AG04449 (cell line): Measurements from ENCODE around the gene FHIT.

Experiments
- CTCF ChIA-PET: fragments of 350-600 bp; formaldehyde crosslinking; extraction: SDS; loops from one replicate; lab custom pipeline; 2021; ENCODE audit warnings: antibody characterized with exemption; lab: Yijun Ruan, JAX
- POLR2A ChIA-PET: fragments of 400-600, 350-600 bp; formaldehyde crosslinking; extraction: SDS; loops from one replicate; lab custom pipeline; 2020; ENCODE audit warnings: antibody characterized with exemption, inconsistent platforms; lab: Yijun Ruan, JAX
- DNase-seq: peaks from one replicate; pipeline ENCODE4 v3.0.0-alpha.2; 2010; ENCODE audit warnings: low read depth, low spot score
- H3K4me3 ChIP-seq: 2 replicates; pipeline ENCODE4 v1.5.1; 2011; ENCODE audit warnings: low read depth, mild to moderate bottlenecking, control low read depth, low read length
- TF ChIP-seq, protein P1 (sequence below): IDR thresholded peaks from one replicate; pipeline ENCODE4 v1.5.1; 2011; ENCODE audit warnings: mild to moderate bottlenecking, moderate library complexity, low read length, control low read depth, inconsistent platforms; ENCODE audit not compliant: insufficient read depth; ENCODE audit errors: missing control alignments

FHIT gene

DNA sequence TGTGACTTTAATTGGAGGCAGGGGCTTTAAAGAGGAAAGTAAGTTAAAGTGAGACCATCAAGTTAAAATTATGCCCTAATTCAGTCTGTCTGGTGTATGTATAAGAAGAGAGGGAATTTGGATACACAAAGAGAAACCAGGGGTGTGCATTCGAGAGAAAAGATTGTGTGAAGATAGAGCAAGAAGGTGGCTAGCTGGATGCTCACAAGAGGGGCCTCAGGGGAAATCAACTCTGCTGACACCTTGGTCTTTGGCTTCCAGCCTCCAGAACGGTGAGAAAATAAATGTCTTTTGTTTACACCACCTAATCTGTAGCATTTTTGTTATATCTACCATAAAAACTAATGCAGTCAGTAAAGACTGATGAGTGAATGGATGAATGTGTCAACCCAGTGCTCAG is 1294.1 kb downstream of the FHIT start:
- CTCF ChIA-PET, result no interaction called here
- POLR2A ChIA-PET, result no interaction called here
- no peak for DNase-seq
- TF ChIP-seq, protein P1, sequence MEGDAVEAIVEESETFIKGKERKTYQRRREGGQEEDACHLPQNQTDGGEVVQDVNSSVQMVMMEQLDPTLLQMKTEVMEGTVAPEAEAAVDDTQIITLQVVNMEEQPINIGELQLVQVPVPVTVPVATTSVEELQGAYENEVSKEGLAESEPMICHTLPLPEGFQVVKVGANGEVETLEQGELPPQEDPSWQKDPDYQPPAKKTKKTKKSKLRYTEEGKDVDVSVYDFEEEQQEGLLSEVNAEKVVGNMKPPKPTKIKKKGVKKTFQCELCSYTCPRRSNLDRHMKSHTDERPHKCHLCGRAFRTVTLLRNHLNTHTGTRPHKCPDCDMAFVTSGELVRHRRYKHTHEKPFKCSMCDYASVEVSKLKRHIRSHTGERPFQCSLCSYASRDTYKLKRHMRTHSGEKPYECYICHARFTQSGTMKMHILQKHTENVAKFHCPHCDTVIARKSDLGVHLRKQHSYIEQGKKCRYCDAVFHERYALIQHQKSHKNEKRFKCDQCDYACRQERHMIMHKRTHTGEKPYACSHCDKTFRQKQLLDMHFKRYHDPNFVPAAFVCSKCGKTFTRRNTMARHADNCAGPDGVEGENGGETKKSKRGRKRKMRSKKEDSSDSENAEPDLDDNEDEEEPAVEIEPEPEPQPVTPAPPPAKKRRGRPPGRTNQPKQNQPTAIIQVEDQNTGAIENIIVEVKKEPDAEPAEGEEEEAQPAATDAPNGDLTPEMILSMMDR, result no peak
- H3K4me3 ChIP-seq, result no peak overlapping the region

DNA sequence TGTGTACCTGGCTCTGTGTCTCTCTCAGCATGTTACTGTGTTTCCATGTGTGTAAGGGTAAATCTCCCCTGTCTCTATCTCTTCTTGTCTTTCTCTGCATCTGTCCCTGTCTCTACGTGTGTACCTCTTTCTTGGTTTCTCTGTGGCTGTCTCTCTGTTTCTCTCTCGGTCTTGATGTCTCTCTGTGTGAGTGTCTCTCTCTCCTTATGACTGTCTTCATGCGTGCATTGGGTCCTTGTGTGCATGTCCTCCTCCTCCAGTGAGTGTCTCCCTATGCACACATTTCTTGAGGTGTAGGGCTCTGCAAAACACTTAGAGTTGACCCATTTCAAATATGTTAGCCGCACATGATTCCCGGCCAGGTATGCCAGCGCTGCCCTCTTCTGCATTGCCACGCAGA is 1298.1 kb downstream of the FHIT start:
- TF ChIP-seq, protein P1, result no peak
- no peak for DNase-seq
- POLR2A ChIA-PET, result no interaction called here
- H3K4me3 ChIP-seq, result no peak overlapping the region
- CTCF ChIA-PET, result no interaction called here

DNA sequence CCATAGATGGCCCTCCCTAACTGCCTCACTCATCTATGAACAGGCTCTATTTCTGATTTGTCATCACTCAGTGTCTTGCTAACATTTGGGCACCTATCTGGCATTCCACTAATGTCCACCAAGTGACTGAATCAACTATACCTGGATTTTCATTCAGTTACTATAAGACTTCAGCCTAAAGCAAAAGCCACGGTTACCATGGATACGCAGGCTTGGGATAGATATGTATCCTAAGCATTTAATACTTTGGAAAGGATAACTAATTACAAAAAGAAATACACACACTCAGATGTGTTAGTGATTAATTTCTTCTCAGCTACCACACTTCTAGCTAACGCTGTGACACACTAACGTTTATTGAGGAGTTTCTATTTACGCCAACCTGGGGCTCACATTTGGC is 1301.9 kb downstream of the FHIT start:
- no peak overlapping the region for H3K4me3 ChIP-seq

DNA sequence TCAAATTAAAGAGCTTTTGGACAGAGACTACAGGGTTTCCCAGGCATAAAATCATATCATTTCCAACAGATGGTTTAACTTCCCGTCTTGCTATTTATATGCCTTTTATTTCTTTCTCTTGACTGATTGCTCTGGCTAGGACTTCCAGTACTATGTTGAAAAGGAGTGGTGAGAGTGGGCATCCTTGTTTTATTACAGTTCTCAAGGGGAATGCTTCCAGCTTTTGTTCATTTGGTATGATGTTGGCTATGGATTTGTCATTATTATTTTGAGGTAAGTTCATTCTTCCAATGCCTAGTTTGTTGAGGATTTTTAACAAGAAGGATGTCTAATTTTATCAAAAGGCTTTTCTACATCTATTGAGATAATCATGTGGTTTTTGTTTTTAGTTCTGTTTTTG is 1304.9 kb downstream of the FHIT start:
- ChIA-PET CTCF (no interaction called here), POLR2A (no interaction called here)

More for the DNA sequence above, 1301.9 kb downstream of the FHIT start:
- ChIA-PET POLR2A (no interaction called here), CTCF (no interaction called here)
- TF ChIP-seq, protein P1, result no peak
- no peak for DNase-seq

DNA sequence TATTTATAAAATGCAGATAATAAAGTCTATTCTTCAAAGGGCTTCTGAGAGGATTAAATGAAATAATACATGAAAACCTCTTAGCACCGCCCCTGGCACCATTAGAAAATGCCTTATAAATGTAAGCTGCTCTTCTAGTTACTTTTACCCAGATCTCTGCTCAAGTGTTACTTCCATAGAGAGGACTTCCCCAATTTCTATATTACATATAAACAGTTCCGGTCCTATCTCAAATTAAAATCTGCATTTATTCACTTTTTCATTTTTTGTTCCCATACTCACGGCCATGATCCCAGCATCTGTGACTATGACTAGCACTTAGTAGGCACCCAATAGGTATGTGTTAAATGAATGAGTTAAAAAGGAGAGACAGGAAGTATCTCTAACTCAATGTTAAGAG is 1310.5 kb downstream of the FHIT start:
- ChIA-PET CTCF (no interaction called here), POLR2A (no interaction called here)

More for the DNA sequence above, 1304.9 kb downstream of the FHIT start:
- TF ChIP-seq, protein P1, result no peak
- DNase-seq, result no peak
- no peak overlapping the region for H3K4me3 ChIP-seq

DNA sequence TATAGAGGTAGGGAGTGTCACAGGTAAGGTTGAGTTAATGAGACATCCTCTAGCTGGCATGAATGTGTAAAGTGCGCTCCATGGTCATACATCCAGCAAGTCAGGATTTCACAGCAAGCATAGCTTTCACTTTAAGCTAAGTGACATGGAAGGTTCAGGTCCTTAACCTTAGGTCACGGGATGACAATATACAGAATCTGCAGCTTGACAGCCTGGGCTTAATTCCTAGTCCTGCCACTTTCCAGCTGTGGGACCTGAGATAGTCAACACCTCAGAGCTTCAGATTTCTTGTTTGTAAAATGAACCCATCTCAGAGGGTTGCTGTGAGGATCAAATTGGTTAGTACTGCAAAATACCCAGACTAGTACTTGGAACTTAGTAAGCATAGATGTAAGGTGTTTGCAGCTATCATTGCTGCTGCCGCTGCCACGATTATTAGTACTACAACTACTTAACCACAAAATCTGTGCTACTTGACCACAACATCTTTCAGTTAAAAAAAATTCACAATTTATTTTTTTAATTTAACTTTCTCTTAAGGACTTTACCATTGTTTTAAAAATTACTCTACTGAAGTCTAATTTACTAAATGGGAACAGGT is 1311.3 kb downstream of the FHIT start:
- H3K4me3 ChIP-seq, result no peak overlapping the region
- ChIA-PET CTCF (no interaction called here), POLR2A (no interaction called here)

More for the DNA sequence above, 1310.5 kb downstream of the FHIT start:
- no peak overlapping the region for H3K4me3 ChIP-seq
- TF ChIP-seq, protein P1, result no peak
- DNase-seq, result no peak

More for the DNA sequence above, 1311.3 kb downstream of the FHIT start:
- TF ChIP-seq, protein P1, result no peak
- no peak for DNase-seq
